CD14-positive monocyte (primary cell): ENCODE measurements around the gene SMARCC1. TPM values are rescaled to one million over a fixed set of nuclear protein-coding genes. Genes with fewer than 3 reads are reported as not detected.

Source experiments
- DNase-seq, 3 donors: peaks; one replicate each; pipeline ENCODE4 v3.0.0-alpha.2; 2011 to 2022
- H2AFZ ChIP-seq: 2 replicates; pipeline ENCODE4 v1.6.0; 2012; ENCODE audit warnings: mild to moderate bottlenecking, low read depth, low read length, inconsistent platforms; ENCODE audit not compliant: insufficient read depth, poor library complexity, severe bottlenecking
- H3K27ac ChIP-seq, 2 donors: 1 replicate in 1 of 2; 2 replicates in 1 of 2; pipeline ENCODE4 v1.5.1; 2012 to 2013; ENCODE audit warnings: low read length in 2 of 2, control low read depth in 1 of 2, inconsistent platforms in 1 of 2, low read depth in 1 of 2, mild to moderate bottlenecking in 1 of 2
- H3K27me3 ChIP-seq, 2 donors: one replicate each; pipeline versions ENCODE4 v1.6.0 to v1.6.1; 2011 to 2013; ENCODE audit warnings: low read length in 2 of 2; ENCODE audit not compliant: control insufficient read depth in 2 of 2, insufficient read depth in 2 of 2
- H3K36me3 ChIP-seq, 2 donors: replicated peaks in 1 of 2; 1 replicate in 1 of 2; 2 replicates in 1 of 2; pipeline versions ENCODE4 v1.5.1 to v1.6.1; 2012 to 2013; ENCODE audit warnings: low read length in 2 of 2, control low read depth in 1 of 2, inconsistent platforms in 1 of 2, mild to moderate bottlenecking in 1 of 2; ENCODE audit not compliant: insufficient read depth in 2 of 2, control insufficient read depth in 1 of 2
- H3K4me1 ChIP-seq, 2 donors: 1 replicate in 1 of 2; 2 replicates in 1 of 2; pipeline versions ENCODE4 v1.5.1 to v1.6.1; 2012 to 2013; ENCODE audit warnings: low read length in 2 of 2, control low read depth in 1 of 2, inconsistent platforms in 1 of 2, mild to moderate bottlenecking in 1 of 2, moderate library complexity in 1 of 2; ENCODE audit not compliant: insufficient read depth in 2 of 2, control insufficient read depth in 1 of 2
- H3K4me2 ChIP-seq: replicated peaks from 2 replicates; pipeline ENCODE3; 2012; ENCODE audit warnings: low read length, moderate library complexity, mild to moderate bottlenecking; ENCODE audit not compliant: poor library complexity, severe bottlenecking; ENCODE audit errors: extremely low read depth
- H3K4me3 ChIP-seq, 3 experiments: fragments of 200-600 bp in 1 of 3; sonication (generic) in 1 of 3; replicated peaks in 1 of 3; 1 replicate in 2 of 3; 2 replicates in 1 of 3; pipeline ENCODE4 v1.5.1; 2011 to 2013; ENCODE audit warnings: low read length in 3 of 3, mild to moderate bottlenecking in 3 of 3, control low read depth in 2 of 3, low read depth in 2 of 3, inconsistent platforms in 1 of 3, moderate library complexity in 1 of 3
- H3K79me2 ChIP-seq: 2 replicates; pipeline ENCODE4 v1.6.0; 2012; ENCODE audit warnings: mild to moderate bottlenecking, control low read depth, inconsistent platforms, low read length, moderate library complexity; ENCODE audit not compliant: insufficient read depth
- H3K9ac ChIP-seq: 2 replicates; pipeline ENCODE4 v1.6.0; 2017; ENCODE audit warnings: low read length, mild to moderate bottlenecking; ENCODE audit not compliant: insufficient read depth, poor library complexity, severe bottlenecking
- H3K9me3 ChIP-seq, 2 donors: replicated peaks in 1 of 2; 1 replicate in 1 of 2; 2 replicates in 1 of 2; pipeline versions ENCODE4 v1.5.1 to v1.6.1; 2012 to 2013; ENCODE audit warnings: low read length in 2 of 2, control low read depth in 1 of 2; ENCODE audit not compliant: control insufficient read depth in 1 of 2, insufficient read depth in 1 of 2
- H4K20me1 ChIP-seq: 2 replicates; pipeline ENCODE4 v1.6.0; 2012; ENCODE audit warnings: mild to moderate bottlenecking, low read length, control low read depth, moderate library complexity; ENCODE audit not compliant: insufficient read depth
- H3K27ac Mint-ChIP-seq, 7 donors: one replicate each; pipeline ENCODE4 v1.8.0; 2020; ENCODE audit warnings: mild to moderate bottlenecking in 7 of 7, mixed read lengths in 7 of 7, moderate library complexity in 6 of 7, inconsistent platforms in 2 of 7
- H3K27me3 Mint-ChIP-seq, 3 donors: one replicate each; pipeline ENCODE4 v1.8.0; 2021 to 2022; ENCODE audit warnings: low read depth in 3 of 3, mild to moderate bottlenecking in 3 of 3, mixed read lengths in 3 of 3, moderate library complexity in 3 of 3, inconsistent platforms in 1 of 3
- H3K36me3 Mint-ChIP-seq, 2 donors: one replicate each; pipeline ENCODE4 v1.8.0; 2020; ENCODE audit warnings: mixed read lengths in 2 of 2, inconsistent platforms in 1 of 2, mild to moderate bottlenecking in 1 of 2
- H3K4me1 Mint-ChIP-seq: one replicate; pipeline ENCODE4 v1.8.0; 2020; ENCODE audit warnings: mild to moderate bottlenecking, mixed read lengths
- H3K4me3 Mint-ChIP-seq, 2 donors: one replicate each; pipeline ENCODE4 v1.8.0; 2020; ENCODE audit warnings: mild to moderate bottlenecking in 2 of 2, mixed read lengths in 2 of 2, moderate library complexity in 1 of 2
- H3K9me3 Mint-ChIP-seq, 7 donors: one replicate each; pipeline ENCODE4 v1.8.0; 2020 to 2022; ENCODE audit warnings: mixed read lengths in 7 of 7, mild to moderate bottlenecking in 6 of 7, moderate library complexity in 6 of 7, inconsistent platforms in 2 of 7
- CTCF ChIP-seq: fragments of 200-600 bp; IDR thresholded peaks from one replicate; pipeline ENCODE4 v1.8.0; 2022; ENCODE audit warnings: antibody characterized with exemption, mild to moderate bottlenecking
- WGBS: methylation state at CpG from one replicate; pipeline ENCODE4 v1.1.5; 2013; ENCODE audit warnings: missing lambda C conversion rate; ENCODE audit not compliant: insufficient coverage; 5-methylcytosine and 5-hydroxymethylcytosine counted together
- intact Hi-C, 2 donors: fragments of 100-400 bp; cut with micrococcal nuclease; formaldehyde crosslinking; loops; one replicate each; pipeline versions ENCODE4 v1.15.0 to v1.15.1; 2023
- polyA plus RNA-seq, 3 donors: library from polyadenylated mRNA; depleted of rRNA in 1 of 3; unstranded in 2 of 3; stranded (reverse) in 1 of 3; fragments of 300-500 nt in 2 of 3; fragments of >200 nt in 1 of 3; fragmentation: Illumina TruSeq in 2 of 3; gene quantifications; 1 replicate in 2 of 3; 2 replicates in 1 of 3; pipeline ENCODE4 v1.2.3, GENCODE V29; 2012 to 2021

Gene SMARCC1
- polyA plus RNA-seq, 3 donors, result 8.8 to 33.5 (median 20.5) TPM

- no peaks in the 10 kb centered on the region for H3K9me3 Mint-ChIP-seq
- WGBS, result 93% methylated on average over 5 of the region's 9 CpGs
- no peaks in the 10 kb centered on the region for H3K9me3 ChIP-seq
- peaks cover 0 to 4% of the 10 kb centered on the region in 2 donors for H3K4me1 ChIP-seq
- no peak overlapping the region for H3K9ac ChIP-seq
- DNase-seq, result no peak
- peak overlapping the region in 1 of 7 donors; percentile 76 for H3K27ac Mint-ChIP-seq
- H3K4me3 ChIP-seq, result no peak overlapping the region
- no peak for TF ChIP-seq CTCF
- no peak overlapping the region for H2AFZ ChIP-seq
- H3K36me3 Mint-ChIP-seq, result no peaks in the 10 kb centered on the region
- no peaks in the 10 kb centered on the region for H3K36me3 ChIP-seq
- intact Hi-C loops, result no loop called here
- no peaks in the 10 kb centered on the region for H4K20me1 ChIP-seq
- no peak overlapping the region for H3K4me3 Mint-ChIP-seq
- H3K27me3 Mint-ChIP-seq, result peaks cover 5 to 10% (median 5%) of the 10 kb centered on the region in 3 donors
- H3K27ac ChIP-seq, result no peak overlapping the region
- H3K4me1 Mint-ChIP-seq, result peaks cover 5% of the 10 kb centered on the region
- no peak overlapping the region for H3K4me2 ChIP-seq
- no peaks in the 10 kb centered on the region for H3K79me2 ChIP-seq
- H3K27me3 ChIP-seq, result no peaks in the 10 kb centered on the region
Observed at GRCh38 chr3:47566667-47567066, 215.0 kb downstream of the SMARCC1 start.

DNA sequence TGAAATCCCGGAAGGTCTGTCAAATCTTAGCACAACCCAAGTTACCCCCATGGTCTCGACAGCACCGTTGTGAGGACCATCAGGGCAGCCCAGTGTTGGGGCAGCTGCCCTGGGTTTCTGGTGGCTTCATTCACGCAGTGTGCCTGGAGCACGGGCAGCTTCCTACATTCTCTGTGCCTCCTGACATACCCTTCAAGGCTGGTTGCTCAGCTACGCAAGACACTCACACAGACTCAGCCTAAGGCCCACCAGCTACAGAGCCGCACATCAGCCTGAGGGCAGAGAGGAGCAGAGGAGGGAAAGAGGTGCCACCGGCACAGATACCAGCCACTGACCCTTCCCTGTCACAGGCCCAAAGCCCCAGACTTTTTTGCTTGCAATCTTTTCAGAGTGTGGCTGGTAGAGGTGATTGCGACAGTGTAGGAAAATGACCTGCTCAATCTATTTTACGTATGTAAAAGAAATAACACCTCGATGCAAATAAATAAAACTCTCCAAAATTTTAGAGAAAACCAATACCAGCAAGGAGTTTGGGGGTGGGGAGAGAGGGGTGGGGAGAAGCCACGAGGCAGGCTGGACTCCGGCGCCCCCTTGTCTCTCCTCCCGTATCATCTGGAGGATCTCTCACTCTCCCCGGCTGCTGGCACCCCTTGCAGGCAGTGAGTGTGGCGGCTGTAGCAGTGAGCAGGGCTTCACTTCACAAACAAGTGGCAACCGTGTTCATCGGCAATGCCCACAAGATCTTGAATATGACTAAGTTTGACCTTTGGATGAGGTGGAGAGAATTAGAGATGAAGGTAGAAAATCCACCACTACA lies 215.8 kb downstream of the SMARCC1 start:
- Histone ChIP-seq H3K9ac (no peak overlapping the region), H3K27ac (no peak overlapping the region), H3K36me3 (no peaks in the 10 kb centered on the region), H3K79me2 (no peaks in the 10 kb centered on the region), H2AFZ (no peak overlapping the region), H3K4me3 (no peak overlapping the region), H3K4me2 (no peak overlapping the region), H3K27me3 (no peaks in the 10 kb centered on the region), H3K4me1 (peaks cover 0 to 4% of the 10 kb centered on the region in 2 donors), H4K20me1 (no peaks in the 10 kb centered on the region), H3K9me3 (no peaks in the 10 kb centered on the region)
- no peak for TF ChIP-seq CTCF
- H3K27me3 Mint-ChIP-seq, result peaks cover 3 to 5% (median 5%) of the 10 kb centered on the region in 3 donors
- no peak for DNase-seq
- no peaks in the 10 kb centered on the region for H3K9me3 Mint-ChIP-seq
- intact Hi-C loops, result no loop called here
- no peak overlapping the region for H3K4me3 Mint-ChIP-seq
- WGBS, result 95% methylated on average over 5 of the region's 19 CpGs
- peak overlapping the region in 2 of 7 donors; percentile 54 to 76 for H3K27ac Mint-ChIP-seq
- H3K4me1 Mint-ChIP-seq, result peaks cover 5% of the 10 kb centered on the region
- no peaks in the 10 kb centered on the region for H3K36me3 Mint-ChIP-seq
